Measurements from ENCODE around the gene TAGLN2. TPM values are rescaled to one million over a fixed set of nuclear protein-coding genes. Genes with fewer than 3 reads are reported as not detected.

The TAGLN2 gene
- total and polyA plus RNA-seq, 10 of the 15 experiments (the other 5 are each of a cell fraction or from before 2014, with no cell fraction given): 155 to 611 (median 363) TPM

DNA sequence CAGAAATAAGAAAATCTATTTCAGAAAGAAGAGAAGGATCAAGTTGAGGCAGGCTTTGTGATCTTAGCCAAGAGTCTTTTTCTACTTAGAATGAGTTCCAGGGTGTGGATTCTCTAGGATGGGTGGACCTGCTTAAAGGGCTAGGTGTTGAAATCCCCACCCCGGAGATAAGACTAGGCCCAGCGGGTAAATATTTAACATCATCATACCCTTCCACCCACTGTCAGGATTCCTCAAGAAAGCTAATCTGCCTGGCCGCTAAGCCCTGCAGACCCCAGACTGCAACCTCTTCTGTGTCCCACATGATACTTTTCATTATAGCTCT lies 14.3 kb upstream of the TAGLN2 start:
- Histone ChIP-seq H3K4me2 (ENCODE audit: control insufficient read depth, insufficient read depth) (no peak overlapping the region), H2AFZ (ENCODE audit: control insufficient read depth, low read depth, low read length) (no peak overlapping the region), H3K36me3 (ENCODE audit: control insufficient read depth in 2 of 2, insufficient read depth in 2 of 2, low read length in 1 of 2) (no peaks in the 10 kb centered on the region), H3K4me3 (no peak overlapping the region), H4K20me1 (ENCODE audit: control insufficient read depth, insufficient read depth) (no peaks in the 10 kb centered on the region), H3K4me1 (ENCODE audit: control insufficient read depth, insufficient read depth, low read length) (peaks cover 23% of the 10 kb centered on the region), H3K27me3 (replicated peaks in 1 of 2; ENCODE audit: control insufficient read depth in 2 of 2, insufficient read depth in 2 of 2, low read length in 1 of 2) (peaks cover under 1 to 11% of the 10 kb centered on the region in 2 experiments), H3K9me3 (replicated peaks; ENCODE audit: control insufficient read depth, insufficient read depth, low read length) (no peaks in the 10 kb centered on the region), H3K27ac (ENCODE audit: control insufficient read depth, insufficient read depth) (no peak overlapping the region), H3K79me2 (ENCODE audit: control insufficient read depth, insufficient read depth, low read length) (no peaks in the 10 kb centered on the region), H3K9ac (ENCODE audit: control insufficient read depth, insufficient read depth, low read length) (no peak overlapping the region)
- no peak for DNase-seq (ENCODE audit: low read depth, low spot score)
- intact Hi-C loops (cut with micrococcal nuclease; ENCODE audit: unreplicated experiment) (no loop called here), in situ Hi-C loops (cut with MboI) (loop anchor here (5.0 kb wide), 1 partner anchor 68 kb away; no protein-coding TSS in a partner anchor)
- ChIA-PET POLR2A (no interaction called here), CTCF (interaction anchor here (0.7 to 22.4 kb wide), 10 partner anchors 13 to 150 kb away, joined by 3 to 422 read pairs (median 8); partner anchors contain the start of gene TAGLN2), SMC1A (ENCODE audit: uncharacterized antibody, unreplicated experiment) (interaction anchor here (1.0 to 9.2 kb wide), 5 partner anchors 47 to 806 kb away, joined by 3 to 122 read pairs (median 6); no protein-coding TSS in a partner anchor), RAD21 (ENCODE audit: unreplicated experiment) (interaction anchor here (0.8 to 12.4 kb wide), 3 partner anchors 68 to 726 kb away, joined by 3 to 113 read pairs (median 4); no protein-coding TSS in a partner anchor)
- ATAC-seq: no peak
- WGBS (ENCODE audit: insufficient coverage, insufficient replicate concordance, low lambda C conversion rate, missing lambda C conversion rate): 93% methylated on average over 3 of the region's 3 CpGs
- no peak for FAIRE-seq
- BruUV-seq (replicated peaks): no TSS peak
- no peak for TF ChIP-seq RCOR1 (conservative IDR thresholded peaks at IDR 0.05; ENCODE audit: low read depth, low read length)
- TF ChIP-seq, protein P1, sequence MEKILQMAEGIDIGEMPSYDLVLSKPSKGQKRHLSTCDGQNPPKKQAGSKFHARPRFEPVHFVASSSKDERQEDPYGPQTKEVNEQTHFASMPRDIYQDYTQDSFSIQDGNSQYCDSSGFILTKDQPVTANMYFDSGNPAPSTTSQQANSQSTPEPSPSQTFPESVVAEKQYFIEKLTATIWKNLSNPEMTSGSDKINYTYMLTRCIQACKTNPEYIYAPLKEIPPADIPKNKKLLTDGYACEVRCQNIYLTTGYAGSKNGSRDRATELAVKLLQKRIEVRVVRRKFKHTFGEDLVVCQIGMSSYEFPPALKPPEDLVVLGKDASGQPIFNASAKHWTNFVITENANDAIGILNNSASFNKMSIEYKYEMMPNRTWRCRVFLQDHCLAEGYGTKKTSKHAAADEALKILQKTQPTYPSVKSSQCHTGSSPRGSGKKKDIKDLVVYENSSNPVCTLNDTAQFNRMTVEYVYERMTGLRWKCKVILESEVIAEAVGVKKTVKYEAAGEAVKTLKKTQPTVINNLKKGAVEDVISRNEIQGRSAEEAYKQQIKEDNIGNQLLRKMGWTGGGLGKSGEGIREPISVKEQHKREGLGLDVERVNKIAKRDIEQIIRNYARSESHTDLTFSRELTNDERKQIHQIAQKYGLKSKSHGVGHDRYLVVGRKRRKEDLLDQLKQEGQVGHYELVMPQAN (conservative IDR thresholded peaks at IDR 0.05): no peak
- no peak for TF ChIP-seq ATF7 (IDR thresholded peaks at IDR 0.05; ENCODE audit: low read depth)
- TF ChIP-seq, protein P2, sequence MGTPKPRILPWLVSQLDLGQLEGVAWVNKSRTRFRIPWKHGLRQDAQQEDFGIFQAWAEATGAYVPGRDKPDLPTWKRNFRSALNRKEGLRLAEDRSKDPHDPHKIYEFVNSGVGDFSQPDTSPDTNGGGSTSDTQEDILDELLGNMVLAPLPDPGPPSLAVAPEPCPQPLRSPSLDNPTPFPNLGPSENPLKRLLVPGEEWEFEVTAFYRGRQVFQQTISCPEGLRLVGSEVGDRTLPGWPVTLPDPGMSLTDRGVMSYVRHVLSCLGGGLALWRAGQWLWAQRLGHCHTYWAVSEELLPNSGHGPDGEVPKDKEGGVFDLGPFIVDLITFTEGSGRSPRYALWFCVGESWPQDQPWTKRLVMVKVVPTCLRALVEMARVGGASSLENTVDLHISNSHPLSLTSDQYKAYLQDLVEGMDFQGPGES (IDR thresholded peaks at IDR 0.05): no peak
- no peak for TF ChIP-seq CBX5 (IDR thresholded peaks at IDR 0.05; ENCODE audit: low read depth)
- TF ChIP-seq CREB1 (IDR thresholded peaks at IDR 0.05; ENCODE audit: low read depth): no peak
- TF ChIP-seq MTA2 (IDR thresholded peaks at IDR 0.05; ENCODE audit: low read depth): no peak
- no peak for TF ChIP-seq GATAD2B (conservative IDR thresholded peaks at IDR 0.05; ENCODE audit: low read depth)
- TF ChIP-seq CHD4 (IDR thresholded peaks at IDR 0.05): no peak
- no peak for TF ChIP-seq EED (IDR thresholded peaks at IDR 0.05; ENCODE audit: low read depth)

Data from GM12878 (cell line).